AG04450 (cell line): Measurements from ENCODE around the gene CD27. TPM values are rescaled to one million over a fixed set of nuclear protein-coding genes. Genes with fewer than 3 reads are reported as not detected.
"Not testable (repeated sequence)": the region's sequence is repeated elsewhere in the genome, so short reads cannot be mapped to it uniquely, and the experiment has no call there.

Source experiments
- CTCF ChIA-PET: fragments of 300-600, 350-600 bp; formaldehyde crosslinking; extraction: SDS; loops from one replicate; lab custom pipeline; 2022; ENCODE audit warnings: antibody characterized with exemption, inconsistent platforms; lab: Charles Lee
- POLR2A ChIA-PET: fragments of 350-600 bp; formaldehyde crosslinking; extraction: SDS; loops from one replicate; lab custom pipeline; 2021; ENCODE audit warnings: antibody characterized with exemption, inconsistent platforms; lab: Yijun Ruan, JAX
- DNase-seq: peaks from one replicate; pipeline ENCODE4 v3.0.0-alpha.2; 2011; ENCODE audit warnings: low read depth, low spot score
- H3K27ac ChIP-seq: one replicate; pipeline ENCODE4 v1.5.1; 2012; ENCODE audit warnings: low read depth, low read length, control low read depth
- H3K27me3 ChIP-seq: one replicate; pipeline ENCODE4 v1.6.0; 2012; ENCODE audit warnings: low read length; ENCODE audit not compliant: control insufficient read depth, insufficient read depth
- H3K4me3 ChIP-seq: 2 replicates; pipeline ENCODE4 v1.5.1; 2011; ENCODE audit warnings: mild to moderate bottlenecking, low read depth, low read length, control low read depth
- H3K9me3 ChIP-seq: 2 replicates; pipeline ENCODE4 v1.5.1; 2012; ENCODE audit warnings: low read length; ENCODE audit not compliant: control insufficient read depth, insufficient read depth
- polyA plus RNA-seq: library from polyadenylated mRNA; depleted of rRNA; stranded (reverse); fragments of >200 nt; gene quantifications from 2 replicates; pipeline ENCODE4 v1.2.3, GENCODE V29; 2011
- TF ChIP-seq, protein P1 (sequence below): IDR thresholded peaks from 2 replicates; pipeline ENCODE4 v1.5.1; 2011; ENCODE audit warnings: low read depth, low read length, control low read depth, inconsistent platforms

Gene CD27
- polyA plus RNA-seq, 1 experiment, result not detected

GRCh38 chr12:6471989-6472360 is 27.2 kb downstream of the CD27 start:
- H3K27me3 ChIP-seq, result no peaks in the 10 kb centered on the region
- DNase-seq, result no peak
- no peaks in the 10 kb centered on the region; the same call in 1 of the 2 replicates for H3K9me3 ChIP-seq
- no peak overlapping the region for H3K27ac ChIP-seq
- H3K4me3 ChIP-seq, result no peak overlapping the region
- CTCF ChIA-PET, result no interaction called here
- POLR2A ChIA-PET, result interaction anchor here (1.1 kb wide), 1 partner anchor 62 kb away, joined by 3 read pairs; the partner anchor contains the start of gene GAPDH
- TF ChIP-seq, protein P1, sequence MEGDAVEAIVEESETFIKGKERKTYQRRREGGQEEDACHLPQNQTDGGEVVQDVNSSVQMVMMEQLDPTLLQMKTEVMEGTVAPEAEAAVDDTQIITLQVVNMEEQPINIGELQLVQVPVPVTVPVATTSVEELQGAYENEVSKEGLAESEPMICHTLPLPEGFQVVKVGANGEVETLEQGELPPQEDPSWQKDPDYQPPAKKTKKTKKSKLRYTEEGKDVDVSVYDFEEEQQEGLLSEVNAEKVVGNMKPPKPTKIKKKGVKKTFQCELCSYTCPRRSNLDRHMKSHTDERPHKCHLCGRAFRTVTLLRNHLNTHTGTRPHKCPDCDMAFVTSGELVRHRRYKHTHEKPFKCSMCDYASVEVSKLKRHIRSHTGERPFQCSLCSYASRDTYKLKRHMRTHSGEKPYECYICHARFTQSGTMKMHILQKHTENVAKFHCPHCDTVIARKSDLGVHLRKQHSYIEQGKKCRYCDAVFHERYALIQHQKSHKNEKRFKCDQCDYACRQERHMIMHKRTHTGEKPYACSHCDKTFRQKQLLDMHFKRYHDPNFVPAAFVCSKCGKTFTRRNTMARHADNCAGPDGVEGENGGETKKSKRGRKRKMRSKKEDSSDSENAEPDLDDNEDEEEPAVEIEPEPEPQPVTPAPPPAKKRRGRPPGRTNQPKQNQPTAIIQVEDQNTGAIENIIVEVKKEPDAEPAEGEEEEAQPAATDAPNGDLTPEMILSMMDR, result no peak

- POLR2A ChIA-PET, result interaction anchor here (1.1 kb wide), 1 partner anchor 62 kb away, joined by 3 read pairs; the partner anchor contains the start of gene GAPDH
- no peak overlapping the region for H3K4me3 ChIP-seq
Measured at GRCh38 chr12:6472491-6472890, 27.7 kb downstream of the CD27 start.

DNA sequence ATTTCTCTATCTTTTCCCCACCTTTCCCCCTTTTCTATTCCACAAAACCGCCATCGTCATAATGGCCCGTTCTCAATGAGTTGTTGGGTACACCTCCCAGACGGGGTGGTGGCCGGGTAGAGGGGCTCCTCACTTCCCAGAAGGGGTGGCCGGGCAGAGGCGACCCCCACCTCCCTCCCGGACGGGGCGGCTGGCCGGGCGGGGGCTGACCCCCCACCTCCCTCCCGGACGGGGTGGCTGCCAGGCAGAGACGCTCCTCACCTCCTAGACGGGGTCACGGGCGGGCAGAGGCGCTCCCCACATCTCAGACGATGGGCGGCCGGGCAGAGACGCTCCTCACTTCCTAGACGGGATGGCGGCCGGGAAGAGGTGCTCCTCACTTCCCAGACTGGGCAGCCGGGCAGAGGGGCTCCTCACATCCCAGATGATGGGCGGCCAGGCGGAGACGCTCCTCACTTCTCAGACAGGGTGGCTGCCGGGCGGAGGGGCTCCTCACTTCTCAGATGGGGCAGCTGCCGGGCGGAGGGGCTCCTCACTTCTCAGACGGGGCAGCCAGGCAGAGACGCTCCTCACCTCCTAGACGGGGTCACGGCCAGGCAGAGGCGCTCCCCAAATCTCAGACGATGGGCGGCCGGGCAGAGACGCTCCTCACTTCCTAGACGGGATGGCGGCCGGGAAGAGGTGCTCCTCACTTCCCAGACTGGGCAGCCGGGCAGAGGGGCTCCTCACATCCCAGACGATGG is 30.6 kb downstream of the CD27 start:
- POLR2A ChIA-PET, DNase-seq, H3K27me3 ChIP-seq, H3K4me3 ChIP-seq, CTCF ChIA-PET, H3K9me3 ChIP-seq, H3K27ac ChIP-seq: not testable (repeated sequence)

More at GRCh38 chr12:6472491-6472890, 27.7 kb downstream of the CD27 start:
- CTCF ChIA-PET, result no interaction called here
- no peak for DNase-seq
- peaks cover under 1% of the 10 kb centered on the region; the same call in 1 of the 2 replicates for H3K9me3 ChIP-seq
- TF ChIP-seq, protein P1, result no peak
- H3K27me3 ChIP-seq, result no peaks in the 10 kb centered on the region
- no peak overlapping the region for H3K27ac ChIP-seq

DNA sequence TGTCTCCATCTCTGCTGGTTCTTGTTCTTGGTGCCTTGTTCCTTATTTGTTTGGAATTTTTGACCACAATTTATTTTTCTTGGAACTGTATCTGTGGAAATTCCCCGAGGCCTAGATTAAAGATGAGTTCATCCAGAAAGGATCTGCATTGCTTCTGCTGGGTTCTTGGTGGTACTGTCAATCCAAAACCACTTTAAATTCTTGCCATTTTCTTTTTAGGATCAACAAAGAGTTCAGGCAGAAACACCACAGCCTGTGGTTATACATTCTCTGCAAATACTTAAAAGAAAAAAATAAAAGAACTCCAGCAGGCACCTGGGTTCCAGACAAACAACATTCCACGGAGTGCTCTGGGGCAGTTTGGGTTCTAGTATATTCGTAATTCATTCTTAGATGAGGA is 31.7 kb downstream of the CD27 start:
- Histone ChIP-seq H3K9me3 (peaks cover 2% of the 10 kb centered on the region; the same call in 1 of the 2 replicates), H3K27me3 (peaks cover 4% of the 10 kb centered on the region), H3K4me3 (no peak overlapping the region), H3K27ac (peak overlapping the region; percentile 22)
- ChIA-PET POLR2A (no interaction called here), CTCF (no interaction called here)
- peak; percentile 57 for DNase-seq
- TF ChIP-seq, protein P1, result no peak

GRCh38 chr12:6477601-6478377 is 33.0 kb downstream of the CD27 start:
- H3K9me3 ChIP-seq, H3K27me3 ChIP-seq, DNase-seq, H3K27ac ChIP-seq, H3K4me3 ChIP-seq, CTCF ChIA-PET: not testable (repeated sequence)
- POLR2A ChIA-PET, result interaction anchor here (1.3 kb wide), 1 partner anchor 7 kb away, joined by 5 read pairs; the partner anchor contains the start of gene VAMP1
